IMR-90 (cell line): ENCODE results near the gene CDH1. TPM values are rescaled to one million over a fixed set of nuclear protein-coding genes. Genes with fewer than 3 reads are reported as not detected.

Experiments used
- ATAC-seq: fragments of 200-7000 bp; cut with Tn5 transposase; 2 replicates; pipeline ENCODE4 v1.9.1; 2020; ENCODE audit warnings: low read depth, mild to moderate bottlenecking, moderate library complexity
- BruUV-seq: library from RNA; stranded (reverse); fragments of 400-500 nt; replicated peaks from 2 replicates; lab custom pipeline; 2021; lab: Mats Ljungman, UMichigan
- CTCF ChIA-PET: fragments of 300-600 bp; formaldehyde crosslinking; extraction: SDS; loops from one replicate; lab custom pipeline; 2021; ENCODE audit warnings: antibody characterized with exemption; lab: Yijun Ruan, JAX
- POLR2A ChIA-PET: fragments of 300-600 bp; sonication (Branson Sonifier 250); formaldehyde crosslinking; loops from one replicate; lab custom pipeline; 2022; ENCODE audit warnings: antibody characterized with exemption; ENCODE audit not compliant: unreplicated experiment; lab: Charles Lee
- DNase-seq: peaks from one replicate; pipeline ENCODE4 v3.0.0; 2013
- H2AFZ ChIP-seq: replicated peaks from 2 replicates; pipeline ENCODE3; 2013; ENCODE audit warnings: low read length, mild to moderate bottlenecking; ENCODE audit not compliant: poor library complexity
- H2AK5ac ChIP-seq: 2 replicates; pipeline ENCODE4 v1.6.1; 2013; ENCODE audit warnings: low read depth, low read length, inconsistent platforms
- H2AK9ac ChIP-seq: replicated peaks from 2 replicates; pipeline ENCODE3; 2013; ENCODE audit warnings: mild to moderate bottlenecking, low read depth, low read length, moderate library complexity; ENCODE audit not compliant: poor library complexity
- H2BK120ac ChIP-seq: 2 replicates; pipeline ENCODE4 v1.6.1; 2013; ENCODE audit warnings: low read depth, low read length, inconsistent platforms
- H2BK15ac ChIP-seq: 3 replicates; pipeline ENCODE4 v1.6.1; 2013; ENCODE audit warnings: low read depth, low read length, inconsistent platforms
- H2BK20ac ChIP-seq: 2 replicates; pipeline ENCODE4 v1.6.1; 2013; ENCODE audit warnings: low read depth, mild to moderate bottlenecking, inconsistent platforms, low read length, moderate library complexity
- H2BK5ac ChIP-seq: 2 replicates; pipeline ENCODE4 v1.6.1; 2013; ENCODE audit warnings: mild to moderate bottlenecking, low read depth, low read length, inconsistent platforms; ENCODE audit not compliant: poor library complexity, severe bottlenecking
- H3K14ac ChIP-seq: replicated peaks from 2 replicates; pipeline ENCODE4 v1.6.1; 2013; ENCODE audit warnings: low read depth, low read length, inconsistent platforms
- H3K18ac ChIP-seq: 2 replicates; pipeline ENCODE4 v1.6.1; 2013; ENCODE audit warnings: low read depth, low read length, control low read depth
- H3K23ac ChIP-seq: 2 replicates; pipeline ENCODE4 v1.6.1; 2013; ENCODE audit warnings: low read depth, low read length, inconsistent platforms
- H3K27ac ChIP-seq: 2 replicates; pipeline ENCODE4 v1.5.1; 2013; ENCODE audit warnings: mild to moderate bottlenecking, control low read depth, low read length; ENCODE audit not compliant: insufficient read depth
- H3K27me3 ChIP-seq: 2 replicates; pipeline ENCODE4 v1.6.1; 2013; ENCODE audit warnings: low read length; ENCODE audit not compliant: control insufficient read depth, insufficient read depth
- H3K36me3 ChIP-seq: 2 replicates; pipeline ENCODE4 v1.6.1; 2013; ENCODE audit warnings: low read length, mixed read lengths; ENCODE audit not compliant: control insufficient read depth, insufficient read depth
- H3K4ac ChIP-seq: 2 replicates; pipeline ENCODE4 v1.6.1; 2013; ENCODE audit warnings: low read depth, low read length, inconsistent platforms
- H3K4me1 ChIP-seq: 2 replicates; pipeline ENCODE4 v1.6.1; 2013; ENCODE audit warnings: low read length, mixed read lengths; ENCODE audit not compliant: control insufficient read depth, insufficient read depth
- H3K4me2 ChIP-seq: 2 replicates; pipeline ENCODE4 v1.6.1; 2013; ENCODE audit warnings: low read depth, mild to moderate bottlenecking, control low read depth, low read length, moderate library complexity
- H3K4me3 ChIP-seq: 2 replicates; pipeline ENCODE4 v1.5.1; 2013; ENCODE audit warnings: low read depth, mild to moderate bottlenecking, control low read depth, low read length, moderate library complexity; ENCODE audit not compliant: insufficient read depth
- H3K56ac ChIP-seq: 2 replicates; pipeline ENCODE4 v1.6.1; 2013; ENCODE audit warnings: low read length, inconsistent platforms; ENCODE audit not compliant: insufficient read depth; ENCODE audit errors: extremely low read depth
- H3K79me1 ChIP-seq, 2 experiments: 2 replicates each; pipeline ENCODE4 v1.6.1; 2013; ENCODE audit warnings: low read length in 2 of 2, inconsistent platforms in 1 of 2, low read depth in 1 of 2
- H3K9ac ChIP-seq: 2 replicates; pipeline ENCODE4 v1.6.1; 2013; ENCODE audit warnings: low read depth, low read length, control low read depth
- H3K9me1 ChIP-seq: 2 replicates; pipeline ENCODE4 v1.6.1; 2013; ENCODE audit warnings: low read length, inconsistent platforms; ENCODE audit not compliant: insufficient read depth
- H3K9me3 ChIP-seq: 2 replicates; pipeline ENCODE4 v1.6.1; 2013; ENCODE audit warnings: low read length; ENCODE audit not compliant: control insufficient read depth, insufficient read depth
- H4K20me1 ChIP-seq: 2 replicates; pipeline ENCODE4 v1.6.1; 2013; ENCODE audit warnings: low read length, inconsistent platforms; ENCODE audit not compliant: insufficient read depth
- H4K5ac ChIP-seq: 2 replicates; pipeline ENCODE4 v1.6.1; 2013; ENCODE audit warnings: mild to moderate bottlenecking, low read depth, low read length, control low read depth
- H4K8ac ChIP-seq, 2 experiments: 2 replicates each; pipeline ENCODE4 v1.6.1; 2013; ENCODE audit warnings: low read depth in 2 of 2, low read length in 2 of 2, control low read depth in 1 of 2, inconsistent platforms in 1 of 2
- H4K91ac ChIP-seq: 2 replicates; pipeline ENCODE4 v1.6.1; 2013; ENCODE audit warnings: low read depth, low read length, inconsistent platforms; ENCODE audit not compliant: insufficient read depth
- BHLHE40 ChIP-seq: fragments of 150-350 bp; IDR thresholded peaks from 2 replicates; pipeline ENCODE4 v1.6.1; 2016; ENCODE audit warnings: mild to moderate bottlenecking, low read depth, low read length
- CEBPB ChIP-seq: IDR thresholded peaks from 2 replicates; pipeline ENCODE4 v1.6.1; 2012; ENCODE audit warnings: low read depth, low read length, improper control_type of control experiment
- CHD1 ChIP-seq: IDR thresholded peaks from 2 replicates; pipeline ENCODE4 v1.6.1; 2012; ENCODE audit warnings: low read depth, low read length, improper control_type of control experiment
- CTCF ChIP-seq: conservative IDR thresholded peaks from 2 replicates; pipeline ENCODE4 v1.5.1; 2012; ENCODE audit warnings: mild to moderate bottlenecking, low read depth, low read length, improper control_type of control experiment
- ELK1 ChIP-seq: fragments of 150-350 bp; IDR thresholded peaks from 2 replicates; pipeline ENCODE4 v1.6.1; 2016; ENCODE audit warnings: low read depth, mild to moderate bottlenecking, low read length, moderate library complexity, borderline replicate concordance
- FOS ChIP-seq: fragments of 150-350 bp; IDR thresholded peaks from 2 replicates; pipeline ENCODE4 v1.6.1; 2016; ENCODE audit warnings: low read depth, low read length
- MAFK ChIP-seq: IDR thresholded peaks from 2 replicates; pipeline ENCODE4 v1.6.1; 2012; ENCODE audit warnings: low read depth, low read length, improper control_type of control experiment
- MAZ ChIP-seq: IDR thresholded peaks from 2 replicates; pipeline ENCODE4 v1.6.1; 2012; ENCODE audit warnings: low read depth, mild to moderate bottlenecking, low read length, improper control_type of control experiment, moderate library complexity, borderline replicate concordance
- MXI1 ChIP-seq: IDR thresholded peaks from 2 replicates; pipeline ENCODE4 v1.6.1; 2012; ENCODE audit warnings: low read depth, mild to moderate bottlenecking, low read length, moderate library complexity, borderline replicate concordance
- POLR2A ChIP-seq: IDR thresholded peaks from 2 replicates; pipeline ENCODE4 v1.6.1; 2012; ENCODE audit warnings: mild to moderate bottlenecking, low read depth, low read length
- RAD21 ChIP-seq: IDR thresholded peaks from 2 replicates; pipeline ENCODE4 v1.6.1; 2012; ENCODE audit warnings: low read length, improper control_type of control experiment
- RCOR1 ChIP-seq: IDR thresholded peaks from 2 replicates; pipeline ENCODE4 v1.6.1; 2012; ENCODE audit warnings: mild to moderate bottlenecking, low read length, improper control_type of control experiment; ENCODE audit not compliant: insufficient replicate concordance
- RFX5 ChIP-seq: IDR thresholded peaks from 2 replicates; pipeline ENCODE4 v1.8.0; 2012; ENCODE audit warnings: low read depth, mild to moderate bottlenecking, low read length, moderate library complexity
- SMC3 ChIP-seq: fragments of 150-350 bp; IDR thresholded peaks from 2 replicates; pipeline ENCODE4 v1.6.1; 2016; ENCODE audit warnings: low read depth, mild to moderate bottlenecking, antibody characterized with exemption, low read length, moderate library complexity
- USF2 ChIP-seq: fragments of 150-350 bp; IDR thresholded peaks from 2 replicates; pipeline ENCODE4 v1.6.1; 2017; ENCODE audit warnings: mild to moderate bottlenecking, antibody characterized with exemption, low read length, low read depth
- WGBS, 2 experiments: methylation state at CpG; one replicate each; pipeline versions ENCODE4 v1.1.5 to v1.1.7; 2013; ENCODE audit warnings: missing lambda C conversion rate in 2 of 2; ENCODE audit not compliant: insufficient read length in 1 of 2; ENCODE audit errors: extremely low coverage in 2 of 2; 5-methylcytosine and 5-hydroxymethylcytosine counted together
- dilution Hi-C: fragments of 300-500 bp; cut with HindIII; formaldehyde crosslinking; loops from one replicate; pipeline ENCODE4 v1.14.3; 2018; ENCODE audit warnings: low sequenced_read_pairs; ENCODE audit not compliant: unreplicated experiment
- in situ Hi-C: fragments of 300-500 bp; cut with MboI; formaldehyde crosslinking; loops from 3 replicates; pipeline ENCODE4 v1.14.3; 2019; ENCODE audit warnings: low sequenced_read_pairs, inconsistent platforms, mixed read lengths
- intact Hi-C: fragments of 100-400 bp; cut with micrococcal nuclease; formaldehyde crosslinking; loops from 2 replicates; pipeline ENCODE4 v1.10.0; 2022
- polyA plus RNA-seq, 3 experiments: library from polyadenylated mRNA; depleted of rRNA; stranded (reverse); fragments of >200 nt; gene quantifications; 2 replicates each; pipeline ENCODE4 v1.2.3, GENCODE V29; 2012; ENCODE audit warnings: low replicate concordance in 1 of 3
- total RNA-seq: library from RNA; depleted of rRNA; stranded (reverse); fragments of >200 nt; gene quantifications from 2 replicates; pipeline ENCODE4 v1.2.3, GENCODE V29; 2012

CDH1 gene
- total and polyA plus RNA-seq, 2 of the 4 experiments (the other 2 are of a cell fraction), result under 0.01 TPM; not detected in 1

- Histone ChIP-seq H4K20me1 (no peaks in the 10 kb centered on the region), H2AK9ac (no peak overlapping the region), H4K91ac (no peak overlapping the region), H3K9ac (no peak overlapping the region), H3K27ac (no peak overlapping the region), H3K18ac (no peak overlapping the region), H2BK120ac (no peak overlapping the region), H3K23ac (no peak overlapping the region), H3K9me1 (no peaks in the 10 kb centered on the region), H3K27me3 (no peaks in the 10 kb centered on the region), H2BK15ac (no peak overlapping the region), H2AFZ (no peak overlapping the region), H2BK5ac (no peak overlapping the region), H3K4me3 (no peak overlapping the region), H3K56ac (no peak overlapping the region), H3K4me2 (no peak overlapping the region), H3K9me3 (no peaks in the 10 kb centered on the region), H3K4me1 (no peaks in the 10 kb centered on the region), H2AK5ac (no peak overlapping the region), H2BK20ac (no peak overlapping the region), H3K14ac (no peak overlapping the region), H3K79me1 (no peaks in the 10 kb centered on the region), H3K36me3 (peaks cover 12% of the 10 kb centered on the region), H4K8ac (no peak overlapping the region), H3K4ac (no peak overlapping the region), H4K5ac (no peak overlapping the region)
- BruUV-seq, result no TSS peak
- intact Hi-C loops (no loop called here), dilution Hi-C loops (no loop called here), in situ Hi-C loops (no loop called here)
- DNase-seq (no peak), ATAC-seq (no peak)
- ChIA-PET POLR2A (no interaction called here), CTCF (no interaction called here)
- WGBS, 2 experiments, result 100% methylated on average over 1 of the region's 7 CpGs; no CpG with 5 or more reads in 1 of the 2 experiments
- no peak for TF ChIP-seq RFX5
- no peak for TF ChIP-seq MAZ
- TF ChIP-seq POLR2A, result no peak
- TF ChIP-seq MAFK, result no peak
- no peak for TF ChIP-seq ELK1
- no peak for TF ChIP-seq CTCF
- no peak for TF ChIP-seq USF2
- no peak for TF ChIP-seq CHD1
- no peak for TF ChIP-seq RCOR1
- TF ChIP-seq FOS, result no peak
- TF ChIP-seq MXI1, result no peak
- TF ChIP-seq BHLHE40, result no peak
- TF ChIP-seq SMC3, result no peak
- no peak for TF ChIP-seq RAD21
- TF ChIP-seq CEBPB, result no peak
Measured at GRCh38 chr16:68873635-68874471, 136.8 kb downstream of the CDH1 start.
